ENCODE measurements around the gene PBX4. TPM values are rescaled to one million over a fixed set of nuclear protein-coding genes. Genes with fewer than 3 reads are reported as not detected.

The PBX4 gene
- total RNA-seq, 4 donors from 2014 or later = 3.3 to 14.9 (median 4.8) TPM

DNA sequence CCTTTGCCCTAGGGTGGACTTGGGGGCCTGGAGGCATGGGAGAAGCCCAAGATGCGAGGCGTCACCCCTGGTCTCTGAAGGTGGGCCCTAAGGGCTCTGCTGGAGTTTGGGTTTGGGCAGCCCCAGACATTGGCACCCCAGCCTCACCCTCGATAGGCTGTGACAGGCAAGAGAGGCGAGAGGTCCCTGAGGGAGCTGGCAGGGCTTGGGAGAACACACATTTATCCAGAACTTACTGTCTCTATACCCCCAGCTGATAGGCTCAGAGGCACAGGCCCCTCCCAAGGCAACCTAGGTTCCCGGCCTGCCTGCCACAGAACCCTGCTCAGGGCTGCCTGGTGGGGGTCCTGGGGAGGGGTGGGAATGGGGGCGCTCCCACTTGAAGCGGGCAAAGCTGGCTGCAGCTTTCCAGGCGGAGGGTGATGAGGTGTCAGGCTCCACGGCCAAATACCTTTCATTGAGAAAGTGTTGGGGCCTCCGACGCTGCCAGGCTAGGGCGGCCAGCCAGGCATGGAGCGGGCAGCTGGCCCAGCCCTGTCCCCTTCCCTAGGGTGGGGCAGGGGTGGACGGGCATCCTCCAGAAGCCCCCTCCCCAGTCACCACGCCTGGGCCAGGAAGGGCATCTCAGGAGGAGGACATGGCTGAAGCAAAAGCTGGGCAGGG is 70.7 kb downstream of the PBX4 start:
- Histone ChIP-seq H3K9me3 (no peaks in the 10 kb centered on the region), H3K27ac (no peak overlapping the region), H3K4me3 (no peak overlapping the region), H3K27me3 (peaks cover 45% of the 10 kb centered on the region), H3K36me3 (no peaks in the 10 kb centered on the region), H3K4me1 (peaks cover 10% of the 10 kb centered on the region)
- 46% methylated on average over 3 of the region's 15 CpGs for WGBS
- no peak for TF ChIP-seq POLR2AphosphoS5 (IDR thresholded peaks at IDR 0.05)
- no peak for TF ChIP-seq EP300 (IDR thresholded peaks at IDR 0.05)
- no peak for TF ChIP-seq CTCF (IDR thresholded peaks at IDR 0.05)
- no peak for TF ChIP-seq POLR2A (IDR thresholded peaks at IDR 0.05)
- DNase-seq (ENCODE audit: low spot score in 2 of 2) = no peak

GRCh38 chr19:19546751-19547162 is 71.7 kb downstream of the PBX4 start:
- Histone ChIP-seq H3K27ac (no peak overlapping the region), H3K36me3 (no peaks in the 10 kb centered on the region), H3K4me1 (peaks cover 10% of the 10 kb centered on the region), H3K27me3 (peaks cover 45% of the 10 kb centered on the region), H3K9me3 (no peaks in the 10 kb centered on the region), H3K4me3 (no peak overlapping the region)
- WGBS = no CpG with 5 or more reads among the region's 19 CpGs
- TF ChIP-seq CTCF (IDR thresholded peaks at IDR 0.05) (no peak), EP300 (IDR thresholded peaks at IDR 0.05) (no peak), POLR2AphosphoS5 (IDR thresholded peaks at IDR 0.05) (no peak), POLR2A (IDR thresholded peaks at IDR 0.05) (no peak)
- DNase-seq (ENCODE audit: low spot score in 2 of 2) = no peak

DNA sequence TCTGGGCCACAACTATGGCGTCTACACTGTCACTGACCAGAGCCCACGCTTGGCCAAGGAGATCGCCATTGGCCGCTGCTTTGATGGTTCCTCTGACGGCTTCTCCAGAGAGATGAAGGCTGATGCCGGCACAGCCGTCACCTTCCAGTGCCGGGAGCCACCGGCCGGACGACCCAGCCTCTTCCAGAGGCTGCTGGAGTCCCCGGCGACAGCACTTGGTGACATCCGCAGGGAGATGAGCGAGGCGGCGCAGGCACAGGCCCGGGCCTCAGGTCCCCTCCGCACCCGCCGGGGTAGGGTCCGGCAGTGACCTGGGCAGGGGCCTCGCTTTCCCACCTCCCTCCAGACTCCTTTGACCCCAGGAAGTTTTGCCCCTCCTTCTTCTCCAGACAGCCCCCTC is 72.8 kb downstream of the PBX4 start:
- no peak for TF ChIP-seq POLR2AphosphoS5 (IDR thresholded peaks at IDR 0.05)
- TF ChIP-seq POLR2A (IDR thresholded peaks at IDR 0.05) = no peak
- TF ChIP-seq CTCF (IDR thresholded peaks at IDR 0.05) = no peak
- TF ChIP-seq EP300 (IDR thresholded peaks at IDR 0.05) = no peak
- no peak for DNase-seq (ENCODE audit: low spot score in 2 of 2)
- H3K36me3 ChIP-seq = no peaks in the 10 kb centered on the region
- no peak overlapping the region for H3K4me3 ChIP-seq
- H3K9me3 ChIP-seq = no peaks in the 10 kb centered on the region
- WGBS = 96% methylated on average over 14 of the region's 23 CpGs
- no peak overlapping the region for H3K27ac ChIP-seq
- peaks cover 21% of the 10 kb centered on the region for H3K4me1 ChIP-seq
- H3K27me3 ChIP-seq = peaks cover 55% of the 10 kb centered on the region

- Histone ChIP-seq H3K4me3 (no peak overlapping the region), H3K4me1 (peaks cover 25% of the 10 kb centered on the region), H3K27me3 (peaks cover 55% of the 10 kb centered on the region), H3K27ac (no peak overlapping the region), H3K9me3 (no peaks in the 10 kb centered on the region), H3K36me3 (no peaks in the 10 kb centered on the region)
- 90% methylated on average over 22 of the region's 53 CpGs for WGBS
- TF ChIP-seq POLR2AphosphoS5 (IDR thresholded peaks at IDR 0.05) (no peak), CTCF (IDR thresholded peaks at IDR 0.05) (no peak), EP300 (IDR thresholded peaks at IDR 0.05) (no peak), POLR2A (IDR thresholded peaks at IDR 0.05) (no peak)
- DNase-seq (ENCODE audit: low spot score in 2 of 2) = no peak
Measured at GRCh38 chr19:19544954-19545591, 73.4 kb downstream of the PBX4 start.

GRCh38 chr19:19544257-19544953 is 74.1 kb downstream of the PBX4 start:
- DNase-seq (ENCODE audit: low spot score in 2 of 2) = no peak
- no peaks in the 10 kb centered on the region for H3K36me3 ChIP-seq
- H3K9me3 ChIP-seq = no peaks in the 10 kb centered on the region
- no peak overlapping the region for H3K4me3 ChIP-seq
- peaks cover 26% of the 10 kb centered on the region for H3K4me1 ChIP-seq
- TF ChIP-seq EP300 (IDR thresholded peaks at IDR 0.05) (no peak), CTCF (IDR thresholded peaks at IDR 0.05) (no peak), POLR2AphosphoS5 (IDR thresholded peaks at IDR 0.05) (no peak), POLR2A (IDR thresholded peaks at IDR 0.05) (no peak)
- WGBS = 92% methylated on average over 42 of the region's 75 CpGs
- H3K27me3 ChIP-seq = peaks cover 49% of the 10 kb centered on the region
- H3K27ac ChIP-seq = no peak overlapping the region
